ENCODE measurements around the gene TRIM26.

Gene TRIM26

GRCh38 chr6:30180145-30180544, 33.1 kb downstream of the TRIM26 start:
- H3K27me3 ChIP-seq (ENCODE audit: insufficient read depth, low read length, poor library complexity): peaks cover 13% of the 10 kb centered on the region
- ATAC-seq (ENCODE audit: insufficient read depth, low read depth) (no peak), DNase-seq (no peak)
- no peak overlapping the region for H3K27ac ChIP-seq (ENCODE audit: low read length)
- peaks cover 5% of the 10 kb centered on the region; the same call in 1 of the 2 replicates for H3K36me3 ChIP-seq (ENCODE audit: insufficient read depth, low read length)
- no peak overlapping the region for H3K9ac ChIP-seq (ENCODE audit: low read depth, low read length)
- H3K9me3 ChIP-seq (ENCODE audit: insufficient read depth, low read length, severe bottlenecking): peaks cover 4% of the 10 kb centered on the region
- H3K4me3 ChIP-seq (ENCODE audit: low read depth in 1 of 2, low read length in 2 of 2): no peak overlapping the region
- no peak overlapping the region for H2AFZ ChIP-seq (ENCODE audit: low read depth, low read length)
- H4K20me1 ChIP-seq (ENCODE audit: insufficient read depth, low read length): 0 out of 2 replicates have a peak, but pooled peaks cover 2% of the 10 kb centered on the region
- no peaks in the 10 kb centered on the region for H3K79me2 ChIP-seq (ENCODE audit: insufficient read depth, low read length)
- no peak overlapping the region for H3K4me2 ChIP-seq (ENCODE audit: insufficient read depth, low read length)
- H3K4me1 ChIP-seq (ENCODE audit: insufficient read depth, low read length): no peaks in the 10 kb centered on the region
- no peak for TF ChIP-seq EZH2 (IDR thresholded peaks at IDR 0.05; ENCODE audit: borderline replicate concordance, low read depth, low read length, severe bottlenecking)
- TF ChIP-seq CTCF (IDR thresholded peaks at IDR 0.05; ENCODE audit: borderline replicate concordance, extremely low read depth, low read length, poor library complexity, severe bottlenecking): no peak

- Histone ChIP-seq H3K27ac (ENCODE audit: low read length) (no peak overlapping the region), H3K9ac (ENCODE audit: low read depth, low read length) (no peak overlapping the region), H3K4me3 (ENCODE audit: low read depth in 1 of 2, low read length in 2 of 2) (no peak overlapping the region), H3K27me3 (ENCODE audit: insufficient read depth, low read length, poor library complexity) (peaks cover 18% of the 10 kb centered on the region), H3K4me1 (ENCODE audit: insufficient read depth, low read length) (no peaks in the 10 kb centered on the region), H3K9me3 (ENCODE audit: insufficient read depth, low read length, severe bottlenecking) (peaks cover 4% of the 10 kb centered on the region), H2AFZ (ENCODE audit: low read depth, low read length) (no peak overlapping the region), H4K20me1 (ENCODE audit: insufficient read depth, low read length) (0 out of 2 replicates have a peak, but pooled peaks cover 2% of the 10 kb centered on the region), H3K36me3 (ENCODE audit: insufficient read depth, low read length) (no peaks in the 10 kb centered on the region), H3K4me2 (ENCODE audit: insufficient read depth, low read length) (no peak overlapping the region), H3K79me2 (ENCODE audit: insufficient read depth, low read length) (no peaks in the 10 kb centered on the region)
- ATAC-seq (ENCODE audit: insufficient read depth, low read depth) (no peak), DNase-seq (no peak)
- no peak for TF ChIP-seq EZH2 (IDR thresholded peaks at IDR 0.05; ENCODE audit: borderline replicate concordance, low read depth, low read length, severe bottlenecking)
- TF ChIP-seq CTCF (IDR thresholded peaks at IDR 0.05; ENCODE audit: borderline replicate concordance, extremely low read depth, low read length, poor library complexity, severe bottlenecking): no peak
These were observed 34.4 kb downstream of the TRIM26 start for GRCh38 chr6:30178837-30179236.

GRCh38 chr6:30175765-30176164, 37.4 kb downstream of the TRIM26 start:
- no peaks in the 10 kb centered on the region for H3K4me1 ChIP-seq (ENCODE audit: insufficient read depth, low read length)
- H3K9me3 ChIP-seq (ENCODE audit: insufficient read depth, low read length, severe bottlenecking): peaks cover 4% of the 10 kb centered on the region
- peaks cover 18% of the 10 kb centered on the region for H3K27me3 ChIP-seq (ENCODE audit: insufficient read depth, low read length, poor library complexity)
- H4K20me1 ChIP-seq (ENCODE audit: insufficient read depth, low read length): 0 out of 2 replicates have a peak, but pooled peaks cover 2% of the 10 kb centered on the region
- no peak for TF ChIP-seq EZH2 (IDR thresholded peaks at IDR 0.05; ENCODE audit: borderline replicate concordance, low read depth, low read length, severe bottlenecking)
- no peak for TF ChIP-seq CTCF (IDR thresholded peaks at IDR 0.05; ENCODE audit: borderline replicate concordance, extremely low read depth, low read length, poor library complexity, severe bottlenecking)
- H3K9ac ChIP-seq (ENCODE audit: low read depth, low read length): no peak overlapping the region
- H3K27ac ChIP-seq (ENCODE audit: low read length): no peak overlapping the region
- H3K4me2 ChIP-seq (ENCODE audit: insufficient read depth, low read length): no peak overlapping the region
- H3K4me3 ChIP-seq (ENCODE audit: low read depth in 1 of 2, low read length in 2 of 2): no peak overlapping the region
- H3K36me3 ChIP-seq (ENCODE audit: insufficient read depth, low read length): no peaks in the 10 kb centered on the region
- ATAC-seq (ENCODE audit: insufficient read depth, low read depth) (no peak), DNase-seq (no peak)
- H3K79me2 ChIP-seq (ENCODE audit: insufficient read depth, low read length): no peaks in the 10 kb centered on the region
- no peak overlapping the region for H2AFZ ChIP-seq (ENCODE audit: low read depth, low read length)

- Histone ChIP-seq H4K20me1 (ENCODE audit: insufficient read depth, low read length) (0 out of 2 replicates have a peak, but pooled peaks cover 2% of the 10 kb centered on the region), H3K79me2 (ENCODE audit: insufficient read depth, low read length) (no peaks in the 10 kb centered on the region), H3K9ac (ENCODE audit: low read depth, low read length) (no peak overlapping the region), H3K27ac (ENCODE audit: low read length) (no peak overlapping the region), H3K4me1 (ENCODE audit: insufficient read depth, low read length) (no peaks in the 10 kb centered on the region), H3K9me3 (ENCODE audit: insufficient read depth, low read length, severe bottlenecking) (no peaks in the 10 kb centered on the region), H2AFZ (ENCODE audit: low read depth, low read length) (no peak overlapping the region), H3K36me3 (ENCODE audit: insufficient read depth, low read length) (no peaks in the 10 kb centered on the region), H3K27me3 (ENCODE audit: insufficient read depth, low read length, poor library complexity) (peaks cover 27% of the 10 kb centered on the region), H3K4me2 (ENCODE audit: insufficient read depth, low read length) (no peak overlapping the region), H3K4me3 (ENCODE audit: low read depth in 1 of 2, low read length in 2 of 2) (no peak overlapping the region)
- no peak for TF ChIP-seq CTCF (IDR thresholded peaks at IDR 0.05; ENCODE audit: borderline replicate concordance, extremely low read depth, low read length, poor library complexity, severe bottlenecking)
- TF ChIP-seq EZH2 (IDR thresholded peaks at IDR 0.05; ENCODE audit: borderline replicate concordance, low read depth, low read length, severe bottlenecking): no peak
- ATAC-seq (ENCODE audit: insufficient read depth, low read depth) (no peak), DNase-seq (no peak)
These were observed 40.5 kb downstream of the TRIM26 start for GRCh38 chr6:30172681-30173080.

All from DND-41 (cell line).